HepG2 (cell line): ENCODE results near the gene SLC7A4. TPM values are rescaled to one million over a fixed set of nuclear protein-coding genes. Genes with fewer than 3 reads are reported as not detected.

Experiments
- ATAC-seq: fragments of 200-7000 bp; cut with Tn5 transposase; 3 replicates; pipeline ENCODE4 v1.9.1; 2020; ENCODE audit warnings: mild to moderate bottlenecking, moderate library complexity
- BruUV-seq: library from RNA; stranded (reverse); fragments of 400-500 nt; replicated peaks from 2 replicates; lab custom pipeline; 2021; lab: Mats Ljungman, UMichigan
- CTCF ChIA-PET: fragments of 300-600 bp; formaldehyde crosslinking; extraction: SDS; loops from one replicate; lab custom pipeline; 2021; ENCODE audit warnings: low total read pairs, inconsistent platforms, low intra/inter-chr PET ratio; lab: Yijun Ruan, JAX
- POLR2A ChIA-PET: fragments of 350-600 bp; sonication (Branson Sonifier 250); formaldehyde crosslinking; loops from one replicate; lab custom pipeline; 2020; ENCODE audit warnings: antibody characterized with exemption, inconsistent platforms; lab: Yijun Ruan, JAX
- DNase-seq: peaks from one replicate; pipeline ENCODE4 v3.0.0-alpha.2; 2015; ENCODE audit warnings: low spot score
- FAIRE-seq: peaks from 3 replicates; lab custom pipeline; 2011; peaks lifted over from hg19 to GRCh38; lab: Jason Lieb, UNC
- H2AFZ ChIP-seq: one replicate; pipeline ENCODE4 v1.6.1; 2011; ENCODE audit warnings: low read length, inconsistent platforms
- H3K27ac ChIP-seq: fragments of 300-600 bp; 3 replicates; pipeline ENCODE4 v1.8.0; 2011; ENCODE audit warnings: mixed run types, mild to moderate bottlenecking, mixed read lengths, low read length, inconsistent platforms; ENCODE audit not compliant: insufficient read depth; ENCODE audit errors: extremely low read length
- H3K27me3 ChIP-seq, 2 experiments: fragments of 200-600 bp in 1 of 2; 2 replicates in 1 of 2; 3 replicates in 1 of 2; pipeline versions ENCODE4 v1.6.0 to v1.8.0; 2011; ENCODE audit warnings: low read length in 2 of 2, mild to moderate bottlenecking in 2 of 2, moderate library complexity in 2 of 2, inconsistent platforms in 1 of 2; ENCODE audit not compliant: insufficient read depth in 2 of 2, control insufficient read depth in 1 of 2
- H3K36me3 ChIP-seq, 2 experiments: fragments of 200-600 bp in 1 of 2; replicated peaks in 1 of 2; 2 replicates in 1 of 2; 3 replicates in 1 of 2; pipeline versions ENCODE4 v1.5.1 to v1.8.0; 2011; ENCODE audit warnings: low read length in 2 of 2, inconsistent platforms in 1 of 2; ENCODE audit not compliant: insufficient read depth in 2 of 2, control insufficient read depth in 1 of 2
- H3K4me1 ChIP-seq: 2 replicates; pipeline ENCODE4 v1.5.1; 2012; ENCODE audit warnings: low read length, inconsistent platforms; ENCODE audit not compliant: insufficient read depth
- H3K4me2 ChIP-seq: 2 replicates; pipeline ENCODE4 v1.6.0; 2011; ENCODE audit warnings: low read depth, low read length, inconsistent platforms
- H3K4me3 ChIP-seq, 3 experiments: fragments of 200-600 bp in 1 of 3; sonication (generic), shearing (Covaris generic) in 1 of 3; replicated peaks in 1 of 3; 2 replicates each; pipeline ENCODE4 v1.5.1; 2011 to 2016; ENCODE audit warnings: low read length in 3 of 3, inconsistent platforms in 2 of 3, low read depth in 2 of 3, mild to moderate bottlenecking in 2 of 3, control low read depth in 1 of 3, mixed read lengths in 1 of 3; ENCODE audit not compliant: insufficient read depth in 1 of 3
- H3K79me2 ChIP-seq: one replicate; pipeline ENCODE4 v1.6.1; 2011; ENCODE audit warnings: low read length, inconsistent platforms; ENCODE audit not compliant: insufficient read depth
- H3K9ac ChIP-seq: 2 replicates; pipeline ENCODE4 v1.6.0; 2011; ENCODE audit warnings: mild to moderate bottlenecking, low read depth, low read length, inconsistent platforms; ENCODE audit not compliant: insufficient read depth
- H3K9me3 ChIP-seq: 2 replicates; pipeline ENCODE4 v1.5.1; 2012; ENCODE audit warnings: mild to moderate bottlenecking, low read length
- H4K20me1 ChIP-seq: 2 replicates; pipeline ENCODE4 v1.6.0; 2011; ENCODE audit warnings: inconsistent platforms, mild to moderate bottlenecking, low read length, moderate library complexity; ENCODE audit not compliant: insufficient read depth
- AGO2 ChIP-seq: fragments of 200-400 bp; formaldehyde crosslinking; optimal IDR thresholded peaks from 2 replicates; pipeline ENCODE3; 2017; ENCODE audit warnings: mild to moderate bottlenecking, low read depth, low read length, moderate library complexity
- CERS6 ChIP-seq: sonication (generic); formaldehyde crosslinking; IDR thresholded peaks from 2 replicates; pipeline ENCODE4 v1.5.0; 2020; ENCODE audit warnings: missing genetic modification reagents
- ETS1 ChIP-seq: sonication (generic); formaldehyde crosslinking; IDR thresholded peaks from 2 replicates; pipeline ENCODE4 v1.4.0; 2020; ENCODE audit warnings: missing genetic modification reagents
- HDAC1 ChIP-seq: sonication (generic); formaldehyde crosslinking; IDR thresholded peaks from 2 replicates; pipeline ENCODE4 v1.5.1; 2020; ENCODE audit warnings: mild to moderate bottlenecking, missing genetic modification reagents
- ISX ChIP-seq: sonication (generic); formaldehyde crosslinking; conservative IDR thresholded peaks from 2 replicates; pipeline ENCODE4 v1.5.0; 2020; ENCODE audit warnings: missing genetic modification reagents
- JDP2 ChIP-seq: sonication (generic); formaldehyde crosslinking; IDR thresholded peaks from 2 replicates; pipeline ENCODE4 v1.8.1; 2022; ENCODE audit warnings: missing genetic modification reagents, borderline replicate concordance
- KDM2A ChIP-seq: sonication (generic); formaldehyde crosslinking; IDR thresholded peaks from 2 replicates; pipeline ENCODE4 v1.4.0; 2020; ENCODE audit warnings: low read depth, missing genetic modification reagents, borderline replicate concordance
- MAZ ChIP-seq, 2 experiments: sonication (generic) in 1 of 2; formaldehyde crosslinking in 1 of 2; IDR thresholded peaks; 2 replicates each; pipeline versions ENCODE4 v1.5.0 to v1.6.1; 2012 to 2020; ENCODE audit warnings: low read depth in 2 of 2, mild to moderate bottlenecking in 2 of 2, borderline replicate concordance in 1 of 2, improper control_type of control experiment in 1 of 2, low read length in 1 of 2, missing genetic modification reagents in 1 of 2, moderate library complexity in 1 of 2
- PATZ1 ChIP-seq: sonication (generic); formaldehyde crosslinking; IDR thresholded peaks from 2 replicates; pipeline ENCODE4 v1.4.0; 2020; ENCODE audit warnings: missing genetic modification reagents
- RBFOX2 ChIP-seq: fragments of 200-400 bp; formaldehyde crosslinking; IDR thresholded peaks from 2 replicates; pipeline ENCODE4 v1.6.1; 2017; ENCODE audit warnings: low read depth, mild to moderate bottlenecking, low read length
- SMAD3 ChIP-seq: sonication (generic); formaldehyde crosslinking; IDR thresholded peaks from 2 replicates; pipeline ENCODE4 v1.4.0; 2020; ENCODE audit warnings: missing genetic modification reagents
- TRIM22 ChIP-seq: fragments of 450-650 bp; IDR thresholded peaks from 2 replicates; pipeline ENCODE4 v1.6.1; 2017
- ZFP90 ChIP-seq: sonication (generic); formaldehyde crosslinking; IDR thresholded peaks from 2 replicates; pipeline ENCODE4 v1.8.0; 2022; ENCODE audit warnings: missing genetic modification reagents, mild to moderate bottlenecking, inconsistent platforms, borderline replicate concordance
- ZNF530 ChIP-seq: sonication (generic); formaldehyde crosslinking; IDR thresholded peaks from 2 replicates; pipeline ENCODE4 v1.5.0; 2020; ENCODE audit warnings: low read depth, mild to moderate bottlenecking, missing genetic modification reagents
- ZNF598 ChIP-seq: sonication (generic); formaldehyde crosslinking; IDR thresholded peaks from 2 replicates; pipeline ENCODE4 v1.5.1; 2020; ENCODE audit warnings: mild to moderate bottlenecking, missing genetic modification reagents, borderline replicate concordance
- ZNF747 ChIP-seq: sonication (generic); formaldehyde crosslinking; IDR thresholded peaks from 2 replicates; pipeline ENCODE4 v1.8.1; 2023; ENCODE audit warnings: missing genetic modification reagents, mild to moderate bottlenecking, borderline replicate concordance
- ZNF776 ChIP-seq: sonication (generic); formaldehyde crosslinking; IDR thresholded peaks from 2 replicates; pipeline ENCODE4 v1.4.0; 2020; ENCODE audit warnings: mild to moderate bottlenecking, missing genetic modification reagents
- ZNF879 ChIP-seq: sonication (generic); formaldehyde crosslinking; IDR thresholded peaks from 2 replicates; pipeline ENCODE4 v1.8.1; 2023; ENCODE audit warnings: missing genetic modification reagents
- WGBS: methylation state at CpG from one replicate; pipeline ENCODE4 v1.1.6; 2017; ENCODE audit warnings: low lambda C conversion rate; 5-methylcytosine and 5-hydroxymethylcytosine counted together
- in situ Hi-C: cut with HindIII; loops from 2 replicates; pipeline ENCODE4 v1.10.0; 2017; ENCODE audit warnings: low pct_unique_long_range_greater_than_20kb; ENCODE audit not compliant: extremely low pct_ligation_motif_present
- intact Hi-C: fragments of 100-400 bp; cut with micrococcal nuclease; formaldehyde crosslinking; loops from one replicate; pipeline ENCODE4 v1.10.0; 2022; ENCODE audit not compliant: unreplicated experiment
- polyA plus RNA-seq, 8 experiments: library from polyadenylated mRNA; depleted of rRNA in 3 of 8; stranded (reverse) in 7 of 8; unstranded in 1 of 8; fragments of >200 nt; fragmentation: Illumina TruSeq in 4 of 8; extraction: Trizol in 4 of 8; gene quantifications; 2 replicates each; pipeline versions ENCODE4 v1.2.1 to v1.2.3, GENCODE V29; 2011 to 2016; ENCODE audit warnings: low read depth in 4 of 8, missing spikeins in 1 of 8, mixed read lengths in 1 of 8; ENCODE audit not compliant: insufficient read depth in 1 of 8
- total RNA-seq, 5 experiments: library from RNA; depleted of rRNA; stranded (reverse); fragments of >200 nt; fragmentation: Illumina TruSeq; extraction: Trizol; gene quantifications; 2 replicates each; pipeline ENCODE4 v1.2.3, GENCODE V29; 2016; ENCODE audit warnings: low read depth in 1 of 5

Gene SLC7A4
- total and polyA plus RNA-seq, 2 of the 13 experiments (the other 11 are each of a cell fraction or from before 2014, with no cell fraction given) = not detected

- Histone ChIP-seq H3K79me2 (peaks cover 7% of the 10 kb centered on the region), H3K36me3 (peaks cover 2 to 31% of the 10 kb centered on the region in 2 experiments), H3K9ac (no peak overlapping the region), H2AFZ (no peak overlapping the region), H3K27me3 (no peaks in the 10 kb centered on the region; a peak in 1 of 5 replicates), H3K4me1 (peaks cover 11% of the 10 kb centered on the region), H3K4me3 (no peak overlapping the region), H4K20me1 (no peaks in the 10 kb centered on the region), H3K4me2 (no peak overlapping the region), H3K9me3 (no peaks in the 10 kb centered on the region), H3K27ac (no peak overlapping the region)
- ChIA-PET CTCF (no interaction called here), POLR2A (no interaction called here)
- TF ChIP-seq ZNF598 (CRISPR knock-in tag) = no peak
- TF ChIP-seq ZNF879 (CRISPR knock-in tag) = no peak
- no peak for TF ChIP-seq ZNF747 (CRISPR knock-in tag)
- no peak for TF ChIP-seq SMAD3
- no peak for TF ChIP-seq TRIM22
- TF ChIP-seq KDM2A (CRISPR knock-in tag) = no peak
- no peak for TF ChIP-seq ISX
- 0 out of 2 replicates have a peak, but pooled peaks have one; percentile 27 for TF ChIP-seq RBFOX2
- no peak for TF ChIP-seq MAZ (IDR thresholded peaks at IDR 0.05; ENCODE audit: borderline replicate concordance, low read depth, low read length)
- no peak for TF ChIP-seq MAZ (CRISPR knock-in tag; IDR thresholded peaks at IDR 0.05; ENCODE audit: low read depth)
- no peak for TF ChIP-seq ZFP90 (CRISPR knock-in tag)
- no peak for TF ChIP-seq ETS1 (CRISPR knock-in tag)
- TF ChIP-seq HDAC1 (CRISPR knock-in tag) = no peak
- no peak for TF ChIP-seq CERS6 (CRISPR knock-in tag)
- no peak for TF ChIP-seq JDP2
- TF ChIP-seq ZNF776 (CRISPR knock-in tag) = no peak
- TF ChIP-seq AGO2 = peak; percentile 43
- no peak for TF ChIP-seq ZNF530
- TF ChIP-seq PATZ1 = no peak
- 91% methylated on average over 11 of the region's 14 CpGs for WGBS
- no TSS peak for BruUV-seq
- in situ Hi-C loops = no loop called here
- no peak for ATAC-seq
- no peak for DNase-seq
- intact Hi-C loops = no loop called here
- no peak for FAIRE-seq
Measured at GRCh38 chr22:20987375-20987774, 45.0 kb downstream of the SLC7A4 start.
